C4-2B (cell line): ENCODE measurements around the gene CSMD2.

Experiments used
- H3K27ac ChIP-seq: fragments of 450-650 bp; 2 replicates; pipeline ENCODE4 v1.5.1; 2017
- ZFX ChIP-seq: fragments of 450-650 bp; IDR thresholded peaks from 2 replicates; pipeline ENCODE4 v1.6.1; 2017
- TF ChIP-seq, protein P1 (sequence below): fragments of 450-650 bp; conservative IDR thresholded peaks from 2 replicates; pipeline ENCODE4 v1.5.1; 2017; ENCODE audit warnings: mild to moderate bottlenecking

CSMD2 gene

DNA sequence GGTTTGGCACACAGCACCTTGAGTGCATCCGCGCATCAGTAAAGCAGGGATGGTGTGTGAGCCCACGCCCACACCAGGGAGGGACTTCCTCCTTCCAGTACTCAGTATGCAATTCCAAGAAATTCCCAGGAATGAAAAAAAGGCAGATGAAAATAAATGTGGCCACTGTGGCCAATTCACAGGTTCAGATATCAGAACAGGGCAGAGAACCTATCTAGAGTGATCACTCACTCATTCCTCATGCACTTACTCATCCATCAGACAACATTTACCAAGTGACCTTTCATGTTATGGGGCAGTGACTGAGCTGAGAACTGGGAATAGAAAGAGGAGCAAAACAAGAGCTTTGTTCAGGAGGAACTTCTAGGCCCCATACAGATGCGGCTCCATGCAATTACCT lies 578.9 kb downstream of the CSMD2 start:
- H3K27ac ChIP-seq, result no peak overlapping the region
- no peak for TF ChIP-seq ZFX
- TF ChIP-seq, protein P1, sequence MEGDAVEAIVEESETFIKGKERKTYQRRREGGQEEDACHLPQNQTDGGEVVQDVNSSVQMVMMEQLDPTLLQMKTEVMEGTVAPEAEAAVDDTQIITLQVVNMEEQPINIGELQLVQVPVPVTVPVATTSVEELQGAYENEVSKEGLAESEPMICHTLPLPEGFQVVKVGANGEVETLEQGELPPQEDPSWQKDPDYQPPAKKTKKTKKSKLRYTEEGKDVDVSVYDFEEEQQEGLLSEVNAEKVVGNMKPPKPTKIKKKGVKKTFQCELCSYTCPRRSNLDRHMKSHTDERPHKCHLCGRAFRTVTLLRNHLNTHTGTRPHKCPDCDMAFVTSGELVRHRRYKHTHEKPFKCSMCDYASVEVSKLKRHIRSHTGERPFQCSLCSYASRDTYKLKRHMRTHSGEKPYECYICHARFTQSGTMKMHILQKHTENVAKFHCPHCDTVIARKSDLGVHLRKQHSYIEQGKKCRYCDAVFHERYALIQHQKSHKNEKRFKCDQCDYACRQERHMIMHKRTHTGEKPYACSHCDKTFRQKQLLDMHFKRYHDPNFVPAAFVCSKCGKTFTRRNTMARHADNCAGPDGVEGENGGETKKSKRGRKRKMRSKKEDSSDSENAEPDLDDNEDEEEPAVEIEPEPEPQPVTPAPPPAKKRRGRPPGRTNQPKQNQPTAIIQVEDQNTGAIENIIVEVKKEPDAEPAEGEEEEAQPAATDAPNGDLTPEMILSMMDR, result no peak

DNA sequence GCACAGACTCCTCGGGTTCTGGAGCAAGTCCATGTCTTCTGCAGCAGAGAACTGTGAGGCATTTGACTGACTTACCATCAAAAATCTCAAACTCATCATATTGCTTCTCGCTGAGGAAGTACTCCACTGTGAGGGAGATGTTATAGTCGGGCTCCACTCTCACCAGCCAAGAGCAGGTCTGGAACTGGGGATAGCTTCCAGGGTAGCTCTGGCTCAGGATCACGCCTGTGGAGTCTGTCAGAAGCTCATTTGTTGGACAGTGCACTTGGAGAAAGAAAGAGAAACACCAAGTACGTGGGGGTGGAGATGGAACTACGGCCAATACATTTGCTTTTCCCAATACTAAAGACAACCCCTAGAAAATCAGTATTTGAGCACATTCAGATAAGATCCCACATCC lies 581.5 kb downstream of the CSMD2 start:
- TF ChIP-seq, protein P1, result no peak
- no peak for TF ChIP-seq ZFX
- H3K27ac ChIP-seq, result no peak overlapping the region

DNA sequence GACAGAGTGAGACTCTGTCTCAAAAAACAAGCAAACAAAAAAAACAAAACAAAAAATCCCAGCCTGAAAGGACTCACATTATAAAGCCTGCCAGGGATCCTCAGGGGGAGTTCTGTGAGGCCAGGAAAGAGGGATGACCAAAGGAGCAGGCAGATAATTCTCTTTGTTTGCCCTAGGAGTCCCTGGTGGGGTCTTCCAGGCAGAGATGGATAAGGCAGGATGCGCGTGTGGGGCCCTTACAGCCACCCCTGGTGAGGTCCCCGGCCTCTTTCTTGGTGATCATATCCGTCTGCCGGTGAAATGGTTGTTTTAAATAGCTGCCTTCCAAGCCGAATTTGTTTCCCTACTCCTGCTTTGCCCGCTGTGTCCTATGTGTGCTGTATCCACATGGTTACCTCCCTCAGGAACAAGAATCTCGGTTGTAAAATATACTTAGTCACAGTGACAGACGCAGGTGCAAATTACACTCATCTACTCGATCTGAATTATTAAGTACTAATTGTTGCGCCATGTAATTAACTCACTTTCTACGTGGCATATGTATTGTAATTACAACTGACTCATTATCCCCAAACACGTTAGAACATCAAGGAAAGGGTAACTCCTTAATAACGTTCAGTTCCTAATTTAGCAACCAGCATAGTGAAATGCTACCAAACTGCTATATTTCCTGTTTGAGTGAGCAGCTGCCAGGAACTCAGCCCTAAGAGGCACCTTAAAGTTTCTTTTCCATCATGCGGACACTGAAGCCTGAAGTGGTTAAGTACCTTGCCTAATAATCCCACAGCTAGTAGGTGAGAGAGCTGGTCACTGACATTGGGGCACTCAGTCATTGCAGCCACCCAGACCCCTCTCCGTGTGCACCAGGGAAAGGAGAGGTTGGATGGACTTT lies 586.2 kb downstream of the CSMD2 start:
- no peak overlapping the region for H3K27ac ChIP-seq
- TF ChIP-seq, protein P1, result no peak
- TF ChIP-seq ZFX, result no peak

DNA sequence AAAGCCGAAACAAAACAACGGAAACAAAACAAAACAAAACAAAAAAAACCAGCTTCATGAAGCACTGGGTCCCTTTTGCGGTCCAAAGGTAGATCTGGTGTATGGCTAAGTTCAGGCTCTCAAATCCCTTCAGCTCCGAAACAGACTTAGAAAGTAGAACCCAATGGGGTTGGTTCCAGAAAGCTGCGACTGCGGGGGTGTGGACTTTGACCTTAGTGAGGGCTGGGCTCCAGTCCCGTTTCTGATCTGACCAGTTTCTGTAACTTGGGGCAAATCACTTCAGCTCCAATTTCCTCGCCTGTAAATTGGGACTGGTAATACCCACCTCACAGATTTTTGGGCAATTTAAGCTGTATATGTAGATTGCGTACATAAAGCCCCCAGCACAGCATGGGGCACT lies 587.4 kb downstream of the CSMD2 start:
- TF ChIP-seq, protein P1, result no peak
- TF ChIP-seq ZFX, result no peak
- no peak overlapping the region for H3K27ac ChIP-seq

DNA sequence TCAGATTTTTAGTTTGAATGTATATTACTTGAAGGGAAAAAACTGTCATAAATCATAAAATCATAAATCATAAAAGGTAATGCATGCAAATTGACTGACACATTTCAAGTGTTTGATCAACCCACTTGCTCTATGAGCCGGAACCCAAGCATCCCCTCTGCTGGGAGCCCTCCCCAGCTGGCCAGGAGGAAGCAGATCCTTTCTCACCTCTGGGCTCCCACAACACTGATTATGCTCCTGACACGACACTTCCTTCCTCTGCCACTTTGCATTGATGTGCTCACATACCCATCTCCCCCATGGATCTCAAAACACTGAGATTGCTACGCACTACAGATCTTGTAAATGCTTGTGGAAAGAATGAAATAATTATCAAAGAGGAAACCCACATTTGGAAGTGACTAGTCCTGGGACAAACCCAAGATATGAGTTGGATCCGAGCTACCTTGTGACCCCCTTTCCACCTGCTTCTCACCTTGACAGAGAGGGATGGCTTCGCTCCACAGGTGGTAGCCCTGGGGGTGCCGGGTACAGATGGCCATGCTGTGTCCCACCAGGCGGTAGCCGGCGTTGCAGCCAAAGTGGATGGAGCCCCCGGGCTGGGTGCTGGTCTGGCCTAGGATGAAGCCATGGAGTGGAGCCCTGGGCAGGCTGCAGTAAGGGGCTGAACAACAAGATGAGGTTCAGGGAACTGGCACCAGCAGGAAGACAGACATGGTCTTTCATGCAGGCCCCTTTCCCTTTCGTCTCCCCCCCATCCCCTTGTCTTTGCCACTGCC lies 588.0 kb downstream of the CSMD2 start:
- H3K27ac ChIP-seq, result no peak overlapping the region
- TF ChIP-seq ZFX, result no peak
- TF ChIP-seq, protein P1, result no peak

DNA sequence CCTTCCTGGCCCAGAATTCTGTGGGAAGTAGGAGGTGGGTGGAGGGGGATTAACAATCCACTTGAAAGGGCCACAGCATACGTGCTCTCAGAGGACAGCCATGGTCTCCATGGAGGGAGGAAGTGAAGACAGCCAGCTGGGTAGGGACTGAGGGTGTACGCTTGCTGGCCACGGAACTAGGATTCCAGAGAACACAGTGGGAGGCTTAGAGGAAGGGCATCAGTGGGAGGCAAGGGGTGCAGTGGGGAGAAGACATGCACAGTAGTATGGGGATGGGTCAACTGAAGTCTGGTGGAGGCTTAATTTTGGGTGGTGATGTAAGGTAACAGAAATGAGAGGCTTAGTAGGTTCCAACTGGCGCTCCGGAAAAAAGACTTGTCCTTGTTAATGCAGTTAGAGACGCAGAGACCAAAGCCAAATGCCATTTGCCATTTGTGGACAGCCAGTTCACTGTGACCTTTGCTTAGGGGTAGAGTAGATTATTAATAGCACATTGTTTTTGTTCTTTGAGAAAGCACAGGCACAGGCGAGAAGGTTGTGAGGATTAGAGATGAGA lies 589.6 kb downstream of the CSMD2 start:
- TF ChIP-seq, protein P1, result no peak
- TF ChIP-seq ZFX, result no peak
- no peak overlapping the region for H3K27ac ChIP-seq

DNA sequence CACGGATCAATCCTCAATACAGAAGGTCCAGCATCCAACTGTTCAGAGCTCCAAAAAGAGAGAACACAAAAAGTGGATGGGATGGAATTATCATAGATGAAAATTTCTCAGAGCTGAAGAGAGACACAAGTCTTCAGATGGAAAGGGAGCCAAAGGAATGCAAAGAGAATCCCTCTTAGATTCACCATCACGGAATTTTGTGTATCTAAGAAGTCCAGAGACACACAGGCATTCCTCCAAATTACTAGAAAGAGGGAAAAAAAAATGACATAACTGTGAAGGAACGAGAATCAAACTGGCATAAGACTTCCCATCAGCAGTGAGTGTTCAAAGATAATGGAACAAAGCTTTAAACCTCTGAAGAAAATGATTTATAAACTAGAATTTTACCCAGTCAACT lies 591.4 kb downstream of the CSMD2 start:
- TF ChIP-seq, protein P1, result no peak
- no peak for TF ChIP-seq ZFX

More for the DNA sequence above, 591.4 kb downstream of the CSMD2 start:
- H3K27ac ChIP-seq, result no peak overlapping the region
